ENCODE results near the gene PAFAH2.

- TF ChIP-seq CTCF (IDR thresholded peaks at IDR 0.05; ENCODE audit: control extremely low read depth in 1 of 3, insufficient read depth in 1 of 3, low read depth in 1 of 3, low read length in 3 of 3) (no peak), POLR2A (IDR thresholded peaks at IDR 0.05; ENCODE audit: control extremely low read depth in 1 of 2, low read depth in 2 of 2, low read length in 2 of 2) (no peak), SUZ12 (IDR thresholded peaks at IDR 0.05; ENCODE audit: low read length) (no peak)
Measured at GRCh38 chr1:25945761-25946160, 52.1 kb downstream of the PAFAH2 start.

All from H1 (cell line).